Measurements from ENCODE around the gene F11.
"Not testable (repeated sequence)": the region's sequence is repeated elsewhere in the genome, so short reads cannot be mapped to it uniquely, and the experiment has no call there.

Gene F11

GRCh38 chr4:186258216-186258811 lies 7.7 kb upstream of the F11 start:
- no peak overlapping the region for H3K27ac ChIP-seq
- no peak for TF ChIP-seq ZFX (IDR thresholded peaks at IDR 0.05)
- no peak for TF ChIP-seq CTCF (conservative IDR thresholded peaks at IDR 0.05)

GRCh38 chr4:186260117-186260503 lies 5.9 kb upstream of the F11 start:
- H3K27ac ChIP-seq = no peak overlapping the region
- TF ChIP-seq CTCF (conservative IDR thresholded peaks at IDR 0.05) = no peak
- TF ChIP-seq ZFX (IDR thresholded peaks at IDR 0.05) = no peak

- TF ChIP-seq CTCF (conservative IDR thresholded peaks at IDR 0.05) (no peak), ZFX (IDR thresholded peaks at IDR 0.05) (no peak)
- H3K27ac ChIP-seq = no peak overlapping the region
These were observed 5.2 kb upstream of the F11 start for GRCh38 chr4:186260504-186261448.

- H3K27ac ChIP-seq = no peak overlapping the region
- TF ChIP-seq ZFX (IDR thresholded peaks at IDR 0.05) (no peak), CTCF (conservative IDR thresholded peaks at IDR 0.05) (no peak)
These were observed 1.3 kb upstream of the F11 start for GRCh38 chr4:186264660-186265059.

- not testable (repeated sequence) for H3K27ac ChIP-seq
These were observed 739 bp upstream of the F11 start for GRCh38 chr4:186265250-186265649.

- TF ChIP-seq CTCF (conservative IDR thresholded peaks at IDR 0.05) = no peak
- TF ChIP-seq ZFX (IDR thresholded peaks at IDR 0.05) = no peak
- no peak overlapping the region for H3K27ac ChIP-seq
These were observed 904 bp downstream of the F11 start for GRCh38 chr4:186266729-186267456.

- TF ChIP-seq ZFX (IDR thresholded peaks at IDR 0.05) (no peak), CTCF (conservative IDR thresholded peaks at IDR 0.05) (no peak)
- H3K27ac ChIP-seq = no peak overlapping the region
These were observed 5.2 kb downstream of the F11 start for GRCh38 chr4:186271081-186271678.
